Subcutaneous abdominal adipose tissue (tissue), 5 donors: ENCODE measurements around the gene ACTN4.
A peak's percentile ranks its signal among the peaks of the same experiment; 100 is the strongest.

Experiments
- H3K27ac ChIP-seq: one replicate; pipeline ENCODE4 v1.7.0; 2013; ENCODE audit warnings: low read depth, mild to moderate bottlenecking, inconsistent platforms, low read length, moderate library complexity
- H3K27me3 ChIP-seq, 5 donors: one replicate each; pipeline ENCODE4 v1.7.0; 2013; ENCODE audit warnings: low read length in 5 of 5, inconsistent platforms in 1 of 5; ENCODE audit not compliant: control insufficient read depth in 5 of 5, insufficient read depth in 4 of 5
- H3K36me3 ChIP-seq, 5 donors: one replicate each; pipeline ENCODE4 v1.7.0; 2013; ENCODE audit warnings: low read length in 5 of 5; ENCODE audit not compliant: control insufficient read depth in 5 of 5, insufficient read depth in 5 of 5
- H3K4me1 ChIP-seq, 5 donors: one replicate each; pipeline ENCODE4 v1.7.0; 2013; ENCODE audit warnings: low read length in 5 of 5, mild to moderate bottlenecking in 3 of 5, moderate library complexity in 1 of 5; ENCODE audit not compliant: control insufficient read depth in 5 of 5, insufficient read depth in 5 of 5
- H3K4me3 ChIP-seq, 5 donors: one replicate each; pipeline ENCODE4 v1.7.0; 2013; ENCODE audit warnings: low read length in 5 of 5, low read depth in 1 of 5
- H3K9ac ChIP-seq, 5 donors: one replicate each; pipeline ENCODE4 v1.7.0; 2013; ENCODE audit warnings: low read length in 5 of 5, mild to moderate bottlenecking in 4 of 5, moderate library complexity in 3 of 5
- H3K9me3 ChIP-seq, 5 donors: one replicate each; pipeline ENCODE4 v1.7.0; 2013; ENCODE audit warnings: low read length in 5 of 5; ENCODE audit not compliant: control insufficient read depth in 5 of 5
- donor health status: healthy.
- donor health status: healthy.
- donor health status: healthy.
- donor health status: healthy.
- donor health status: healthy.

Gene ACTN4

GRCh38 chr19:38684078-38684861 is 36.8 kb downstream of the ACTN4 start:
- Histone ChIP-seq H3K27me3 (no peaks in the 10 kb centered on the region), H3K9me3 (no peaks in the 10 kb centered on the region), H3K4me1 (peaks cover 16 to 81% (median 64%) of the 10 kb centered on the region in 5 donors), H3K4me3 (no peak overlapping the region), H3K9ac (peak overlapping the region in 4 of 5 donors; percentile 20 to 54 (median 38)), H3K36me3 (peaks cover 0 to under 1% (median under 1%) of the 10 kb centered on the region in 5 donors), H3K27ac (peak overlapping the region; percentile 90)

DNA sequence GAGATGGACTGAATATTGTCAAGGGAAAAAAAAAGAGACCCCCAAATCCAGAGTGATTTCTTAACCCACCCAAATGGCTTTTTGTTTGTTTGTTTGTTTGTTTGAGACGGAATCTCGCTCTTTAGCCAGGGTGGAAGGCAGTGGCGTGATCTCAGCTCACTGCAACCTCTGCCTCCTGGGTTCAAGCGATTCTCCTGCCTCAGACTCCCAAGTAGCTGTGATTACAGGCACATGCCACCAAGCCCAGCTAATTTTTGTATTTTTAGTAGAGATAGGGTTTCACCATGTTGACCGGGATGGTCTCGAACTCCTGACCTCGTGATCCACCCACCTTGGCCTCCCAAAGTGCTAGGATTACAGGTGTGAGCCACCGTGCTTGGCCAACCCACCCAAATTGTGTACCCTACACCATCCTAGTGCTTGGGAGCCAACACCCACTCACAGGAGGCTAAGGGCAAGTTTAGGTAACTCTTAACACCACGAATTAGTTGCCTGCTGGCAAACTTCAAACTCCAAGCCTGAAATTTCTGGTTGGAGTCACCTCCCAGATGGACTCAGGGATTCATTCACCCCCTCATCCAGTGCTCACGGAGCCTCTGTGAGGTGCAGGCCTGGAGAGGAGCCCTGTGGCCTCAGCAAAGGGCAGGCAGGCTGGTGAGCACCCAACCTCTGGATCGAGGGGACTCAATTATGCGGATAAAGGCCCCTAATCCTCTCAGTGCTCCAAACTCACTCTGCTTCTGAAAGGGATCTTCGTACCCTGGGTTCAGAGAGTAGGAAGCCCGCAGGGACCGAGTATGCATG is 37.6 kb downstream of the ACTN4 start:
- Histone ChIP-seq H3K27me3 (no peaks in the 10 kb centered on the region), H3K9me3 (no peaks in the 10 kb centered on the region), H3K36me3 (no peaks in the 10 kb centered on the region), H3K27ac (peak overlapping the region; percentile 90), H3K4me3 (no peak overlapping the region), H3K4me1 (peaks cover 16 to 74% (median 64%) of the 10 kb centered on the region in 5 donors), H3K9ac (peak overlapping the region; percentile 17 to 73 (median 48))

GRCh38 chr19:38685666-38686529 is 38.4 kb downstream of the ACTN4 start:
- peaks cover 16 to 68% (median 64%) of the 10 kb centered on the region in 5 donors for H3K4me1 ChIP-seq
- no peaks in the 10 kb centered on the region for H3K9me3 ChIP-seq
- peaks cover 0 to 3% (median 0%) of the 10 kb centered on the region in 5 donors for H3K36me3 ChIP-seq
- H3K4me3 ChIP-seq, result peak overlapping the region in 1 of 5 donors; percentile 11
- peak overlapping the region; percentile 54 to 73 (median 60) for H3K9ac ChIP-seq
- peak overlapping the region; percentile 90 for H3K27ac ChIP-seq
- H3K27me3 ChIP-seq, result no peaks in the 10 kb centered on the region

DNA sequence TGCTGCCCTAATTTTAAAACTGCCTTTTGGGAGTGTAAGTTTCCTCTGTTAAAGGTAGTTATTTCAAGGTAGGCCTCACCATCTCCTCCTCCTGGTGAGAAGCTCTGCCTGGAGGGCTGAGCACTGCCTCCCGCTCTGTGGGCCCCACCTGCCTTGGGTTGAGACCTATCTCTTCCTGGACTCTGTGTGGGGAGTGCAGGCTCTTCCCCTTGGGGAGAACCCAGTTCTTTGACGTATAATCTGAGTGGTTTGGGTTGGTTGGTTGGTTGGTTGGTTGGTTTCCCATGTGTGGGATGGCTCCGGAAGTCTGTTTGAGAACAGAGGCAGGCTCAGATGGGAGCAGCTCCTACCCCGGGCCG is 39.1 kb downstream of the ACTN4 start:
- H3K4me1 ChIP-seq, result peaks cover 16 to 69% (median 64%) of the 10 kb centered on the region in 5 donors
- no peaks in the 10 kb centered on the region for H3K27me3 ChIP-seq
- peaks cover 0 to 3% (median 0%) of the 10 kb centered on the region in 5 donors for H3K36me3 ChIP-seq
- peak overlapping the region; percentile 54 to 73 (median 60) for H3K9ac ChIP-seq
- no peaks in the 10 kb centered on the region for H3K9me3 ChIP-seq
- no peak overlapping the region for H3K4me3 ChIP-seq
- H3K27ac ChIP-seq, result peak overlapping the region; percentile 90

DNA sequence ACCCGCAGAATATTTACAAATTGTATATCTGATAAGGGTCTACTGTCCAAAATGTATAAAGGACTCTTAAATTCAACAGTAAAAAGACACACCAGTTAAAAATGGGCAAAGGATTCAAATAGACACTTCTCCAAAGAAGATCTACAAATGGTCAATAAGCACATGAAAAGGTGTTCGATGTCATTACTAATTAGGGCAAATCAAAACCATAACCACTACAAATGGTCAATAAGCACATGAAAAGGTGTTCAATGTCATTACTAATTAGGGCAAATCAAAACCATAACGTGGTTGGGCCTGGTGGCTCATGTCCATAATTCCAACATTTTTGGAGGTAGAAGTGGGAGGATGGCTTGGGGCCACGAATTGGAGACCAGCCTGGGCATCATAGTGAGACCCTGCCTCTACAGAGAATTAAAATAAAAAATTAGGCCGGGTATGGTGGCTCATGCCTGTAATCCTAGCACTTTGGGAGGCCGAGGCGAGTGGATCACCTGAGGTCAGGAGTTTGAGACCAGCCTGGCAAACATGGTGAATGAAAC is 40.5 kb downstream of the ACTN4 start:
- Histone ChIP-seq H3K27ac (peak overlapping the region; percentile 90), H3K9ac (no peak overlapping the region), H3K4me1 (peaks cover 19 to 77% (median 73%) of the 10 kb centered on the region in 5 donors), H3K9me3 (no peaks in the 10 kb centered on the region), H3K4me3 (no peak overlapping the region), H3K36me3 (peaks cover 0 to 8% (median 0%) of the 10 kb centered on the region in 5 donors), H3K27me3 (no peaks in the 10 kb centered on the region)

GRCh38 chr19:38690146-38690545 is 42.7 kb downstream of the ACTN4 start:
- Histone ChIP-seq H3K4me1 (peaks cover 19 to 75% (median 72%) of the 10 kb centered on the region in 5 donors), H3K36me3 (peaks cover 0 to 11% (median 0%) of the 10 kb centered on the region in 5 donors), H3K27me3 (no peaks in the 10 kb centered on the region), H3K27ac (no peak overlapping the region), H3K9ac (no peak overlapping the region), H3K9me3 (no peaks in the 10 kb centered on the region), H3K4me3 (no peak overlapping the region)

GRCh38 chr19:38690832-38691231 is 43.4 kb downstream of the ACTN4 start:
- Histone ChIP-seq H3K36me3 (peaks cover 0 to 11% (median 3%) of the 10 kb centered on the region in 5 donors), H3K27me3 (no peaks in the 10 kb centered on the region), H3K9ac (no peak overlapping the region), H3K4me1 (peaks cover 13 to 75% (median 72%) of the 10 kb centered on the region in 5 donors), H3K27ac (no peak overlapping the region), H3K9me3 (no peaks in the 10 kb centered on the region), H3K4me3 (no peak overlapping the region)

- Histone ChIP-seq H3K27ac (peak overlapping the region; percentile 77), H3K27me3 (no peaks in the 10 kb centered on the region), H3K4me3 (peak overlapping the region in 1 of 5 donors; percentile 5), H3K9ac (no peak overlapping the region), H3K4me1 (peaks cover 18 to 76% (median 72%) of the 10 kb centered on the region in 5 donors), H3K9me3 (no peaks in the 10 kb centered on the region), H3K36me3 (peaks cover 0 to 12% (median 6%) of the 10 kb centered on the region in 5 donors)
These were observed 44.5 kb downstream of the ACTN4 start for GRCh38 chr19:38691938-38692457.
